Measurements from ENCODE around the gene GRM8.

GRCh38 chr7:126720232-126720631 lies 532.5 kb downstream of the GRM8 start:
- TF ChIP-seq, protein P1, sequence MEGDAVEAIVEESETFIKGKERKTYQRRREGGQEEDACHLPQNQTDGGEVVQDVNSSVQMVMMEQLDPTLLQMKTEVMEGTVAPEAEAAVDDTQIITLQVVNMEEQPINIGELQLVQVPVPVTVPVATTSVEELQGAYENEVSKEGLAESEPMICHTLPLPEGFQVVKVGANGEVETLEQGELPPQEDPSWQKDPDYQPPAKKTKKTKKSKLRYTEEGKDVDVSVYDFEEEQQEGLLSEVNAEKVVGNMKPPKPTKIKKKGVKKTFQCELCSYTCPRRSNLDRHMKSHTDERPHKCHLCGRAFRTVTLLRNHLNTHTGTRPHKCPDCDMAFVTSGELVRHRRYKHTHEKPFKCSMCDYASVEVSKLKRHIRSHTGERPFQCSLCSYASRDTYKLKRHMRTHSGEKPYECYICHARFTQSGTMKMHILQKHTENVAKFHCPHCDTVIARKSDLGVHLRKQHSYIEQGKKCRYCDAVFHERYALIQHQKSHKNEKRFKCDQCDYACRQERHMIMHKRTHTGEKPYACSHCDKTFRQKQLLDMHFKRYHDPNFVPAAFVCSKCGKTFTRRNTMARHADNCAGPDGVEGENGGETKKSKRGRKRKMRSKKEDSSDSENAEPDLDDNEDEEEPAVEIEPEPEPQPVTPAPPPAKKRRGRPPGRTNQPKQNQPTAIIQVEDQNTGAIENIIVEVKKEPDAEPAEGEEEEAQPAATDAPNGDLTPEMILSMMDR (conservative IDR thresholded peaks at IDR 0.05; ENCODE audit: low read depth, low read length) = no peak
- no peak for TF ChIP-seq EZH2 (IDR thresholded peaks at IDR 0.05; ENCODE audit: borderline replicate concordance, low read depth, low read length, poor library complexity, severe bottlenecking)
